Astrocyte (in vitro differentiated cells and primary cell): ENCODE data around the gene INPP5A.

Source experiments
- EZH2 ChIP-seq: IDR thresholded peaks from 2 replicates; pipeline ENCODE4 v1.6.1; 2012; ENCODE audit warnings: mild to moderate bottlenecking, low read length, inconsistent platforms; ENCODE audit not compliant: insufficient read depth
- TF ChIP-seq, protein P1 (sequence below): IDR thresholded peaks from 2 replicates; pipeline ENCODE4 v1.5.1; 2011; ENCODE audit warnings: low read depth, mild to moderate bottlenecking, inconsistent platforms, low read length, moderate library complexity; ENCODE audit not compliant: insufficient read depth

DNA sequence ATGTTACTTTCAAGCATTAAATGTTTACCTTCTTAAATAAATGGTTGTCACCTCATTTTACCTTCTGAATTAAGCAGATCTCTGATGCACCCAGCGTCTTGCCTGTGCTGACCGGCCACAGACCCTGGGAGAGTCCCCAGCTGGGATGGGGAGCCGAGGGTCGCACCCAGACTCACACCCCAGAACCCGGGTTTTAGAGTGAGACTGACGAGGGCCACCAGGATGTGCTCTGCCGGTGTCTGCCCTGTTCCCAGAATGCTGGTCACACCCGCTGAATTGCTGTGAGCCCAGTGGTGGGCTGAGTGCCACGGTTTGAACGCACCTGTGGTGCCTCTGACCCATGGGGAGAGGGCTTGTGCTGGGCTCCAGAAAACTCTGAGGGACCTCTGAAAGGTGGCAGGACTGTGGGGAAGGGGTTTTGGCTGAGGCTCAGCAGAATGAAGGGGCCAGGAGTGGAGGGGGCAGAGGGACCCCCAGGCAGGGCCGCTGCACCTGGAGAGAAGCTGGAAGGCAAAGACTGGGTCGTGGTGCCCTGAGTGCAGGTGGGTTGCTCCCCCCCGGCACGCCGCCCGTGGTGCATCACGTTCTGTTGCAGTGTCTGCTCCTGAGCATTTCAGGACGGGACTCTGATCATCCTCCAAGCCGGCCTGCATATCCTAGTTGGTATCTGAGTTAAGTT is 39.2 kb downstream of the INPP5A start:
- TF ChIP-seq EZH2 = no peak
- TF ChIP-seq, protein P1, sequence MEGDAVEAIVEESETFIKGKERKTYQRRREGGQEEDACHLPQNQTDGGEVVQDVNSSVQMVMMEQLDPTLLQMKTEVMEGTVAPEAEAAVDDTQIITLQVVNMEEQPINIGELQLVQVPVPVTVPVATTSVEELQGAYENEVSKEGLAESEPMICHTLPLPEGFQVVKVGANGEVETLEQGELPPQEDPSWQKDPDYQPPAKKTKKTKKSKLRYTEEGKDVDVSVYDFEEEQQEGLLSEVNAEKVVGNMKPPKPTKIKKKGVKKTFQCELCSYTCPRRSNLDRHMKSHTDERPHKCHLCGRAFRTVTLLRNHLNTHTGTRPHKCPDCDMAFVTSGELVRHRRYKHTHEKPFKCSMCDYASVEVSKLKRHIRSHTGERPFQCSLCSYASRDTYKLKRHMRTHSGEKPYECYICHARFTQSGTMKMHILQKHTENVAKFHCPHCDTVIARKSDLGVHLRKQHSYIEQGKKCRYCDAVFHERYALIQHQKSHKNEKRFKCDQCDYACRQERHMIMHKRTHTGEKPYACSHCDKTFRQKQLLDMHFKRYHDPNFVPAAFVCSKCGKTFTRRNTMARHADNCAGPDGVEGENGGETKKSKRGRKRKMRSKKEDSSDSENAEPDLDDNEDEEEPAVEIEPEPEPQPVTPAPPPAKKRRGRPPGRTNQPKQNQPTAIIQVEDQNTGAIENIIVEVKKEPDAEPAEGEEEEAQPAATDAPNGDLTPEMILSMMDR = no peak
